ENCODE measurements around the gene DPY30. TPM values are rescaled to one million over a fixed set of nuclear protein-coding genes. Genes with fewer than 3 reads are reported as not detected.

The DPY30 gene
- polyA plus RNA-seq, 1 donor (not counting 4 experiments of a cell fraction or from before 2014, with no cell fraction given) = 117 TPM

DNA sequence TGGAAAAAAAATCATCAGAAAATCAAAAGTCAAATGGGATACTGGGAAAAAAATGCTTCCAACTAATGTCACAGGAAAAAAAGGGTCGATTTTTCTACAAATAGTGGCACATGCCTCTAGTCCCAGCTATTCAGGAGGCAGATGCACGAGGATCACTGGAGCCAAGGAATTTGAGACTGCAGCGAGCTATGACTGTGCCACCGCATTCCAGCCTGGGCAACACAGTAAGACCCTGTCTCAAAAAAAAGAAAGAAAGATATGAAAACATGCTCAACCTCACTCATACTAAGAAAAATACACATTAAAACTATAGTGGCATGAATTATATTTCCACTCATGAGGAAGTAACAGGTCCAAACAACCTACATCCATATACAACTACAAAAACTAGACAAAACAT is 46.7 kb downstream of the DPY30 start:
- H3K9ac ChIP-seq (ENCODE audit: control insufficient read depth, extremely low read depth, insufficient read depth, low read length) = no peak overlapping the region
- no peaks in the 10 kb centered on the region for H3K9me3 ChIP-seq (ENCODE audit: control insufficient read depth, low read depth, low read length)
- no peak overlapping the region for H3K4me3 ChIP-seq (ENCODE audit: control insufficient read depth in 2 of 3, extremely low read depth in 1 of 3, insufficient read depth in 2 of 3, low read depth in 1 of 3, low read length in 3 of 3)
- H3K9me1 ChIP-seq (ENCODE audit: control insufficient read depth, extremely low read depth, insufficient read depth, low read length) = peaks cover 2% of the 10 kb centered on the region
- no peaks in the 10 kb centered on the region for H3K27me3 ChIP-seq (ENCODE audit: control insufficient read depth, extremely low read depth, insufficient read depth, low read length)
- peaks cover 95% of the 10 kb centered on the region for H3K79me2 ChIP-seq (ENCODE audit: control insufficient read depth, insufficient read depth, low read length)
- no peaks in the 10 kb centered on the region for H3K36me3 ChIP-seq (ENCODE audit: control insufficient read depth in 2 of 2, extremely low read depth in 1 of 2, insufficient read depth in 2 of 2, low read length in 2 of 2)
- no peaks in the 10 kb centered on the region for H4K20me1 ChIP-seq (ENCODE audit: control insufficient read depth, extremely low read depth, insufficient read depth, low read length)
- dilution Hi-C loops (cut with MboI; ENCODE audit: extremely low pct_ligation_motif_present, low sequenced_read_pairs) = no loop called here
- no peak overlapping the region for H2AFZ ChIP-seq (ENCODE audit: control insufficient read depth, low read length)
- no peak for TF ChIP-seq EZH2 (IDR thresholded peaks at IDR 0.05; ENCODE audit: low read length)
- TF ChIP-seq, protein P1, sequence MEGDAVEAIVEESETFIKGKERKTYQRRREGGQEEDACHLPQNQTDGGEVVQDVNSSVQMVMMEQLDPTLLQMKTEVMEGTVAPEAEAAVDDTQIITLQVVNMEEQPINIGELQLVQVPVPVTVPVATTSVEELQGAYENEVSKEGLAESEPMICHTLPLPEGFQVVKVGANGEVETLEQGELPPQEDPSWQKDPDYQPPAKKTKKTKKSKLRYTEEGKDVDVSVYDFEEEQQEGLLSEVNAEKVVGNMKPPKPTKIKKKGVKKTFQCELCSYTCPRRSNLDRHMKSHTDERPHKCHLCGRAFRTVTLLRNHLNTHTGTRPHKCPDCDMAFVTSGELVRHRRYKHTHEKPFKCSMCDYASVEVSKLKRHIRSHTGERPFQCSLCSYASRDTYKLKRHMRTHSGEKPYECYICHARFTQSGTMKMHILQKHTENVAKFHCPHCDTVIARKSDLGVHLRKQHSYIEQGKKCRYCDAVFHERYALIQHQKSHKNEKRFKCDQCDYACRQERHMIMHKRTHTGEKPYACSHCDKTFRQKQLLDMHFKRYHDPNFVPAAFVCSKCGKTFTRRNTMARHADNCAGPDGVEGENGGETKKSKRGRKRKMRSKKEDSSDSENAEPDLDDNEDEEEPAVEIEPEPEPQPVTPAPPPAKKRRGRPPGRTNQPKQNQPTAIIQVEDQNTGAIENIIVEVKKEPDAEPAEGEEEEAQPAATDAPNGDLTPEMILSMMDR (optimal IDR thresholded peaks at IDR 0.05 in 1 of 3, IDR thresholded peaks at IDR 0.05 in 1 of 3, conservative IDR thresholded peaks at IDR 0.05 in 1 of 3; ENCODE audit: extremely low read depth in 1 of 3, insufficient read depth in 2 of 3, low read length in 3 of 3) = no peak
- DNase-seq (ENCODE audit: low read depth, low spot score) (no peak), FAIRE-seq (no peak)
- peaks cover 1% of the 10 kb centered on the region for H3K4me1 ChIP-seq (ENCODE audit: control insufficient read depth, extremely low read depth, insufficient read depth, low read length)
- no peak overlapping the region for H3K4me2 ChIP-seq (ENCODE audit: control insufficient read depth, extremely low read depth, insufficient read depth, low read depth, low read length)
- H3K27ac ChIP-seq (ENCODE audit: control insufficient read depth, insufficient read depth, low read length) = no peak overlapping the region

DNA sequence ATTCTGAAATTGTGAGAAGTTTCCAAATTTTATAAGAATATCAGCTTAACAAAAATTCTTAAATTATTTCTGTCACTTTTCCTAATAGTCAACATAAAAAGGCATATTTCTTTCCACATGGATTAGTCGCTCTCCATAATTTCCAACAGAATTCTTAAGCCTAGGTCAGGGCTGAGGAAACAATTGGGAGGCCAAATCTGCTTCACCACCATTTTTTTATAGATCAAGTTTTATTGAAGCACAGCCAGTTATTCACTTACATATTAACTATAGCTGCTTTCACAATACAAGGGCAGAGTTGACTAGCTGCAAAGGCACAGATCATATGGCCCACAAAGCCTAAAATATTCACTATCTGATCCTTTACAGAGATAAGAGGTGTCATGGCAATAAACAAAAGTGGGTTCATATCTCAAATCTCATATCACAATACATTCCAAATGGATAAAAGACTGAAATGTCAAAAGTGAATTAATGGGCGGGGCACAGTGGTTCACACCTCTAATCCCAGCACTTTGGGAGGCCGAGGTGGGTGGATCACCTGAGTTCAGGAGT is 47.5 kb downstream of the DPY30 start:
- FAIRE-seq = no peak
- no peaks in the 10 kb centered on the region for H3K36me3 ChIP-seq (ENCODE audit: control insufficient read depth in 2 of 2, extremely low read depth in 1 of 2, insufficient read depth in 2 of 2, low read length in 2 of 2)
- no peak for DNase-seq (ENCODE audit: low read depth, low spot score)
- H3K79me2 ChIP-seq (ENCODE audit: control insufficient read depth, insufficient read depth, low read length) = peaks cover 95% of the 10 kb centered on the region
- H3K4me3 ChIP-seq (ENCODE audit: control insufficient read depth in 2 of 3, extremely low read depth in 1 of 3, insufficient read depth in 2 of 3, low read depth in 1 of 3, low read length in 3 of 3) = no peak overlapping the region
- H3K4me2 ChIP-seq (ENCODE audit: control insufficient read depth, extremely low read depth, insufficient read depth, low read depth, low read length) = no peak overlapping the region
- dilution Hi-C loops (cut with MboI; ENCODE audit: extremely low pct_ligation_motif_present, low sequenced_read_pairs) = no loop called here
- H3K9me1 ChIP-seq (ENCODE audit: control insufficient read depth, extremely low read depth, insufficient read depth, low read length) = peaks cover 2% of the 10 kb centered on the region
- TF ChIP-seq, protein P1 (optimal IDR thresholded peaks at IDR 0.05 in 1 of 3, IDR thresholded peaks at IDR 0.05 in 1 of 3, conservative IDR thresholded peaks at IDR 0.05 in 1 of 3; ENCODE audit: extremely low read depth in 1 of 3, insufficient read depth in 2 of 3, low read length in 3 of 3) = no peak
- TF ChIP-seq EZH2 (IDR thresholded peaks at IDR 0.05; ENCODE audit: low read length) = no peak
- H3K4me1 ChIP-seq (ENCODE audit: control insufficient read depth, extremely low read depth, insufficient read depth, low read length) = peaks cover 8% of the 10 kb centered on the region
- no peaks in the 10 kb centered on the region for H3K9me3 ChIP-seq (ENCODE audit: control insufficient read depth, low read depth, low read length)
- no peaks in the 10 kb centered on the region for H3K27me3 ChIP-seq (ENCODE audit: control insufficient read depth, extremely low read depth, insufficient read depth, low read length)
- no peak overlapping the region for H3K9ac ChIP-seq (ENCODE audit: control insufficient read depth, extremely low read depth, insufficient read depth, low read length)
- no peak overlapping the region for H3K27ac ChIP-seq (ENCODE audit: control insufficient read depth, insufficient read depth, low read length)
- H4K20me1 ChIP-seq (ENCODE audit: control insufficient read depth, extremely low read depth, insufficient read depth, low read length) = peaks cover under 1% of the 10 kb centered on the region
- H2AFZ ChIP-seq (ENCODE audit: control insufficient read depth, low read length) = no peak overlapping the region
